Common myeloid progenitor, CD34-positive (primary cell): ENCODE data around the gene TRANK1.
A peak's percentile ranks its signal among the peaks of the same experiment; 100 is the strongest.

Experiments
- CTCF ChIA-PET: fragments of 350-600 bp; sonication (Branson Sonifier 250); formaldehyde crosslinking; loops from one replicate; lab custom pipeline; 2021; ENCODE audit warnings: antibody characterized with exemption; lab: Charles Lee
- POLR2A ChIA-PET: fragments of 350-600 bp; sonication (Branson Sonifier 250); formaldehyde crosslinking; loops from one replicate; lab custom pipeline; 2021; ENCODE audit warnings: antibody characterized with exemption; lab: Charles Lee
- DNase-seq, 3 donors: peaks; one replicate each; pipeline versions ENCODE4 v3.0.0 to v3.0.0-alpha.2; 2013
- H3K27ac ChIP-seq, 2 experiments: 1 replicate in 1 of 2; 2 replicates in 1 of 2; pipeline ENCODE4 v1.7.0; 2013; ENCODE audit warnings: inconsistent platforms in 2 of 2, low read length in 2 of 2, mild to moderate bottlenecking in 2 of 2, low read depth in 1 of 2, moderate library complexity in 1 of 2; ENCODE audit not compliant: severe bottlenecking in 2 of 2, insufficient read depth in 1 of 2, poor library complexity in 1 of 2
- H3K27me3 ChIP-seq, 5 experiments: replicated peaks in 2 of 5; 1 replicate in 3 of 5; 2 replicates in 2 of 5; pipeline versions ENCODE4 v1.6.1 to v1.7.0; 2013; ENCODE audit warnings: low read length in 4 of 5, mild to moderate bottlenecking in 2 of 5, moderate library complexity in 2 of 5, inconsistent platforms in 1 of 5; ENCODE audit not compliant: insufficient read depth in 5 of 5, control insufficient read depth in 4 of 5
- H3K36me3 ChIP-seq, 4 experiments: 1 replicate in 2 of 4; 2 replicates in 2 of 4; pipeline versions ENCODE4 v1.6.1 to v1.7.0; 2013; ENCODE audit warnings: low read length in 3 of 4, control low read depth in 1 of 4, mild to moderate bottlenecking in 1 of 4; ENCODE audit not compliant: control insufficient read depth in 4 of 4, insufficient read depth in 4 of 4
- H3K4me1 ChIP-seq, 4 experiments: 1 replicate in 3 of 4; 2 replicates in 1 of 4; pipeline versions ENCODE4 v1.6.1 to v1.7.1; 2013; ENCODE audit warnings: low read length in 3 of 4, mild to moderate bottlenecking in 3 of 4, control low read depth in 1 of 4, inconsistent platforms in 1 of 4, moderate library complexity in 1 of 4; ENCODE audit not compliant: control insufficient read depth in 4 of 4, insufficient read depth in 4 of 4; ENCODE audit errors: control extremely low read depth in 1 of 4
- H3K4me3 ChIP-seq, 7 experiments: 1 replicate in 4 of 7; 2 replicates in 3 of 7; pipeline versions ENCODE4 v1.5.1 to v1.7.0; 2013; ENCODE audit warnings: mild to moderate bottlenecking in 7 of 7, low read length in 6 of 7, moderate library complexity in 6 of 7, inconsistent platforms in 2 of 7, low read depth in 2 of 7, control low read depth in 1 of 7; ENCODE audit not compliant: insufficient read depth in 4 of 7, control insufficient read depth in 1 of 7; ENCODE audit errors: extremely low read depth in 1 of 7
- H3K9me3 ChIP-seq, 5 experiments: 1 replicate in 4 of 5; 2 replicates in 1 of 5; pipeline versions ENCODE4 v1.6.1 to v1.7.1; 2013; ENCODE audit warnings: low read length in 4 of 5, mild to moderate bottlenecking in 2 of 5, inconsistent platforms in 1 of 5, low read depth in 1 of 5, moderate library complexity in 1 of 5; ENCODE audit not compliant: control insufficient read depth in 4 of 5, insufficient read depth in 2 of 5; ENCODE audit errors: control extremely low read depth in 1 of 5
- WGBS: methylation state at CpG from one replicate; pipeline ENCODE4 v1.1.5; 2013; ENCODE audit not compliant: insufficient coverage; 5-methylcytosine and 5-hydroxymethylcytosine counted together

Gene TRANK1

GRCh38 chr3:36846406-36846805, 98.4 kb downstream of the TRANK1 start:
- DNase-seq: no peak
- Histone ChIP-seq H3K4me1 (no peaks in the 10 kb centered on the region), H3K36me3 (peaks cover 34 to 85% (median 58%) of the 10 kb centered on the region in 4 experiments), H3K27me3 (no peaks in the 10 kb centered on the region), H3K4me3 (no peak overlapping the region), H3K27ac (no peak overlapping the region), H3K9me3 (peaks cover 1 to 14% (median 12%) of the 10 kb centered on the region in 5 experiments)
- no CpG with 5 or more reads among the region's 1 CpG for WGBS
- CTCF ChIA-PET: interaction anchor here (1.1 to 1.9 kb wide), 4 partner anchors 10 to 119 kb away, joined by 3 to 11 read pairs (median 5); no protein-coding TSS in a partner anchor
- POLR2A ChIA-PET: no interaction called here

DNA sequence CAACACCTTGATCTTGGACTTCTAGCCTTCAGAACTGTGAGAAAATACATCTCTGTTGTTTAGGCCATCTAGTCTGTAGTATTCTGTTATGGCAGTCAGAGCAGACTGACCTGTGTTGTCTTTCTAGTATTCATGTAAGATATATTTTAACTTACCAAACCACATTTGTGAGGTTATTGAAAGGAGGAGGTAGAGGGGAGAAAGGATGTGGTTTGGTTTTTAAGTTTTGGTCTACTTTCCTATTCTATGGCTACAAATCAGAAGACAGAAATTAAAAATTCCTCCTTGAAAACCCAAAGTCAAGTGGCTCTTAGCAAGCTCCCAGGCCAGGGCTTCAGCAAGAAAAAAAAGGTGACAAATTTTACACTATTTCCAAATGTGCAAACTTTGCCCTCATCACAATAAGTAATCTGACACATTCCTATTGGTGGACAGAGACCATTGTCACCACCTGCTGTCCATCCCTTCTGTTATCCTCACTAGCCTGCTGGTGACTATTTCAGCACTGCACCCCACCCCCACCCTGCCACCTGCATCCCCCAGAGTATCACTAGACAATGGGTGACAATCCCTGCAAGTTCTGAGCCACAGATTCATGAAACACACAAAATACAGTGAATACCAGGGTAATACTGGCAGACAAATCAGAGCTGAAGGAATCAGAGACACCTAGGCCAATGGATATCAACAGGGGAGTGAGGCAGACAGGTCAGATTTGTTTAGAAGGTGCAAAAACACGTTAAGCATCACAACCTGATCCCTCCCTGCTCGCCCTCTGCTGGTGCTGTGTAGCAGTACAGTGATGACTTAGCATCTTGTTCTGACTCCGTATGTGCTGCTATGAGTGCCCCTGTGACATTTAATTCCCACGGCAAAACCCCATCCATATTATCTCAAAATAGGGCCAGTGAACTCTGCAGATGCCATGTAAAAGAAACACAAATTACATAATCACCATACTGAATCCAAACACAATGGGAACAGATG, 101.5 kb downstream of the TRANK1 start:
- ChIA-PET CTCF (interaction anchor here (3.0 kb wide), 1 partner anchor 12 kb away, joined by 7 read pairs; no protein-coding TSS in a partner anchor), POLR2A (no interaction called here)
- WGBS: no CpG with 5 or more reads among the region's 4 CpGs
- H3K9me3 ChIP-seq: peaks cover 4 to 17% (median 14%) of the 10 kb centered on the region in 5 experiments
- H3K4me3 ChIP-seq: no peak overlapping the region
- peaks cover 37 to 83% (median 64%) of the 10 kb centered on the region in 4 experiments for H3K36me3 ChIP-seq
- DNase-seq: peak; percentile 21 to 63 (median 60)
- H3K27ac ChIP-seq: no peak overlapping the region
- H3K27me3 ChIP-seq: no peaks in the 10 kb centered on the region
- H3K4me1 ChIP-seq: no peaks in the 10 kb centered on the region

- no peak for DNase-seq
- Histone ChIP-seq H3K36me3 (peaks cover 40 to 89% (median 70%) of the 10 kb centered on the region in 4 experiments), H3K27me3 (no peaks in the 10 kb centered on the region), H3K4me1 (no peaks in the 10 kb centered on the region), H3K4me3 (no peak overlapping the region), H3K27ac (no peak overlapping the region), H3K9me3 (peaks cover 4 to 17% (median 14%) of the 10 kb centered on the region in 5 experiments)
- CTCF ChIA-PET: interaction anchor here (3.0 kb wide), 1 partner anchor 14 kb away, joined by 7 read pairs; no protein-coding TSS in a partner anchor
- WGBS: 94% methylated on average over 3 of the region's 5 CpGs
- POLR2A ChIA-PET: no interaction called here
Measured at GRCh38 chr3:36842275-36842674, 102.6 kb downstream of the TRANK1 start.

GRCh38 chr3:36840453-36840921, 104.4 kb downstream of the TRANK1 start:
- peaks cover 4 to 17% (median 14%) of the 10 kb centered on the region in 5 experiments for H3K9me3 ChIP-seq
- no peak for DNase-seq
- H3K27me3 ChIP-seq: no peaks in the 10 kb centered on the region
- CTCF ChIA-PET: interaction anchor here (0.6 to 3.0 kb wide), 3 partner anchors 10 to 118 kb away, joined by 3 to 7 read pairs (median 4); no protein-coding TSS in a partner anchor
- H3K36me3 ChIP-seq: peaks cover 38 to 85% (median 58%) of the 10 kb centered on the region in 4 experiments
- POLR2A ChIA-PET: no interaction called here
- H3K27ac ChIP-seq: no peak overlapping the region
- WGBS: 100% methylated on average over 4 of the region's 5 CpGs
- no peak overlapping the region for H3K4me3 ChIP-seq
- H3K4me1 ChIP-seq: no peaks in the 10 kb centered on the region

GRCh38 chr3:36837089-36837488, 107.8 kb downstream of the TRANK1 start:
- CTCF ChIA-PET: interaction anchor here (0.6 to 2.8 kb wide), 9 partner anchors 9 to 122 kb away, joined by 3 to 11 read pairs (median 4); partner anchors contain the start of gene TRANK1
- H3K9me3 ChIP-seq: peaks cover 4 to 11% (median 8%) of the 10 kb centered on the region in 5 experiments
- no peak overlapping the region for H3K4me3 ChIP-seq
- 97% methylated on average over 3 of the region's 3 CpGs for whole genome bisulfite sequencing
- peaks cover 31 to 82% (median 63%) of the 10 kb centered on the region in 4 experiments for H3K36me3 ChIP-seq
- no peaks in the 10 kb centered on the region for H3K4me1 ChIP-seq
- H3K27me3 ChIP-seq: no peaks in the 10 kb centered on the region
- no peak overlapping the region for H3K27ac ChIP-seq
- POLR2A ChIA-PET: no interaction called here
- DNase-seq: no peak

DNA sequence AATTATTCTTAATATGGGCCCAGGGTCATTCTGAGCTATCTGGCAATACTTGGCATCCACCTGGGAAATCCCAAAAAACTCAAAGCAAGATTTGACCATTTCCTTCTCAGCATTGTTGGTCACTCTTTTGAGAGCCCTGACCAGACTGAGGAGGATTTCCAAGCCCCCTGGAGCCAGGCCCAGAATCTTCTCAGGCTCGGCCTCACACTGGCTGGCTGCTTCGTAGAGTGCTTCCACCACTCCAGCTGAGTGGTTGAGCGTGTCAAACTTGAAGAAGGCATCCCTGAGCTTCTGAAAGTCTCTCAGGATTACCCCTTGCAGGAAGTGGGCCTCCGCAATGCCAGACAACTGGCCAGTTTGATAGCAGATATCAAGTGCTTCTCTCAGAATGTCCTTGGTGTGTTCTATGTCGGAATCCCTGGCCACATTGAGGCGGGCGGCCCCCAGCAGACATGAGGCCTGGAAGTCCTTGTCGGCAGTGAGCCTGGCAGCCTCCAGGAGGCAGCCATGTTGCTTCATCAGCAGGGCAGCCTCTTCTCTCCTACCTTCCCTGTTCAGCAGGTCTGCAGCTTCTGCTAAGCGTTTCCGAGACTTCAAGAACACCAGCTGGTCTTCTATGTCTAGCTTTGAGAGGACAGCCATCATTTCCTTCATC, 111.6 kb downstream of the TRANK1 start:
- Histone ChIP-seq H3K4me1 (no peaks in the 10 kb centered on the region), H3K27me3 (no peaks in the 10 kb centered on the region), H3K27ac (no peak overlapping the region), H3K4me3 (no peak overlapping the region), H3K9me3 (no peaks in the 10 kb centered on the region), H3K36me3 (peaks cover 13 to 83% (median 60%) of the 10 kb centered on the region in 4 experiments)
- WGBS: 99% methylated on average over 10 of the region's 10 CpGs
- no peak for DNase-seq
- CTCF ChIA-PET: interaction anchor here (1.3 kb wide), 1 partner anchor 18 kb away, joined by 3 read pairs; no protein-coding TSS in a partner anchor
- POLR2A ChIA-PET: no interaction called here
